Measurements from ENCODE around the gene FLT4.
"Not testable (repeated sequence)": the region's sequence is repeated elsewhere in the genome, so short reads cannot be mapped to it uniquely, and the experiment has no call there.

The FLT4 gene

DNA sequence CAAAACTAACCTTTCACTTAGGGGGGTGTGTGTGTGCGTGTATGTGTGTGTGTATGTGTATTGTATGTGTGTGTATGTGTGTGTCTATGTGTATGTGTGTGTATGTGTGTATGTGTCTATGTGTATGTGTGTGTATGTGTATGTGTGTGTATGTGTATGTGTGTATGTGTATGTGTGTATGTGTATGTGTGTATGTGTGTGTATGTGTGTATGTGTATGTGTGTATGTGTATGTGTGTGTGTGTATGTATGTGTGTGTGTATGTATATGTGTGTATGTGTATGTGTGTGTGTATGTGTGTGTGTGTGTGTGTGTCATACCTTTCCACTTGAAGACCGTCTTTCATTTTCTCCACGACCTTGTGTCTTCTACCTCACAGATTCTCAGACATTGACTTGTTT lies 20.8 kb upstream of the FLT4 start:
- DNase-seq (ENCODE audit: low spot score) = no peak

DNA sequence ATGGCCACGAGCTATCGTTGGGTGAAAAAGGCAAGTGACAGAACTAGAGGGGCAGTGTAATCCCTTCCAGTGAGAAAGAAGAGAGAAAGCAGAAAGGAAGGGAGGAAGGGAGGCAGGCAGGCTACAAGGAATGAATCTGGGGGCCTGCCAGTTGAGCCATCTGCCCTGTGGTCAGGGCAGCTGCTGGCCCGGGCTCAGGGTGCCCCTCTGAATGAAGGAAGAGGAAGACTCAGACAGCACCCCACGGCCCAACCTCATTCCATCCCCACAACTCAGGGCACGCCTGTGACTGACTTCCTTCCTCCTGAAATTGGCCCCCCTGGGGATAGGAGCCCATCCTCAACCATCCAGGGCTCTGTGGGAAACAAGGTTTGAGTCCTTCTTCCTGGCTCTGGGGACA lies 20.3 kb upstream of the FLT4 start:
- DNase-seq (ENCODE audit: low spot score) = no peak

DNA sequence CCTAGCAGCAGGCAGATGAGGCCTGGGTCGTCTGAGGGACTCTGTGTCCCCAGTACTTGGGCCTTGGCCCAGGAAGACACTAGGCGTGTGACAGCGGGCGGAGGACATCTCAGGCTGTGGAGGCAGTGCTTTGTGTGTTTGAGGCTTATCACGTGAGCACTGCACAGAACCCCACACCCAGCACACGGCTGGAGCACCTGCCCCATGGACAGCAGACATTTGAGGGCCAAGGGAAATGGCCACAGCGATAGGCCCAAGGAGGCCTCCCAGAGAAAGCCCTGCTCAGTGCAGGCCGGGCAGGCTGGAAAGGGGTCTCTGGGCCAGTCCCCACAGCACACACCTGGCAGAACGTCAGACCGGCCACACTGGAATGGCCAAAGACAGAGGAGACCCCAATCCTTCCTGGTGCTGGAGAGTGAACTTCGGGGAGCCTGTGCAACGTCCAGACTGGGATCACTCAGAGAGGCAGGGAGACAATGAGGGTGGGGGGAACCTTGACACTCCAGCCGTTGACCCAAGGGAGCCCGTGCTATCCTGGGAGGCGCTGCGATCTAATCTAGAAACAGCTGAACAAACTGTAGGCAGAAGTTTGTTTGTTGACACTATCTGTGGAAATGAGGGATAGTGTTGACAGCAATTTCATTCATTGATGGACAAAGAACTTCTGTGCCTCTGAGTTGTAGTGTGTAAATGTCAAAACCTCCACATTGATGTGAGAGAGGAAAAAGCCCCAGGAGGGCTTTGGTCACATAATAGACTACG lies 19.6 kb upstream of the FLT4 start:
- DNase-seq (ENCODE audit: low spot score) = no peak

DNA sequence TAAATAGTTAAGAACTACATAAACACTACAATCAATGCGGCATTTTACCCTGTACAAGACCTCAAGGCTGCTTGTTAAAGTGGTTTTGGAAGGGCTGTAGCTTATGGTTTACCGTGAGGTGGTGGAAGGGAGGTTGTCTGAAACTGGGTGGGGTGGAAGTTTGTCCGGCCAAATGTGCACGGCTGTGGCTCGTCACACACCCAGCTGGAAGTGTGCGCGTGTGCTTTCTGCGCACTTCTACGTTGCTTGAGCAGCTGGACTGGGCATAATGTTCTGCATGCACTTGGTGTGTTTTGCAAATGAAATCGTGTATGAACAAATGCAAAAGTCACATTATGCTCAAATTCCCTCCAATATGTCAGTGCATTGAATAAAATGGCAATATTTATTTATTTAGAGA lies 17.4 kb upstream of the FLT4 start:
- no peak for DNase-seq (ENCODE audit: low spot score)

DNA sequence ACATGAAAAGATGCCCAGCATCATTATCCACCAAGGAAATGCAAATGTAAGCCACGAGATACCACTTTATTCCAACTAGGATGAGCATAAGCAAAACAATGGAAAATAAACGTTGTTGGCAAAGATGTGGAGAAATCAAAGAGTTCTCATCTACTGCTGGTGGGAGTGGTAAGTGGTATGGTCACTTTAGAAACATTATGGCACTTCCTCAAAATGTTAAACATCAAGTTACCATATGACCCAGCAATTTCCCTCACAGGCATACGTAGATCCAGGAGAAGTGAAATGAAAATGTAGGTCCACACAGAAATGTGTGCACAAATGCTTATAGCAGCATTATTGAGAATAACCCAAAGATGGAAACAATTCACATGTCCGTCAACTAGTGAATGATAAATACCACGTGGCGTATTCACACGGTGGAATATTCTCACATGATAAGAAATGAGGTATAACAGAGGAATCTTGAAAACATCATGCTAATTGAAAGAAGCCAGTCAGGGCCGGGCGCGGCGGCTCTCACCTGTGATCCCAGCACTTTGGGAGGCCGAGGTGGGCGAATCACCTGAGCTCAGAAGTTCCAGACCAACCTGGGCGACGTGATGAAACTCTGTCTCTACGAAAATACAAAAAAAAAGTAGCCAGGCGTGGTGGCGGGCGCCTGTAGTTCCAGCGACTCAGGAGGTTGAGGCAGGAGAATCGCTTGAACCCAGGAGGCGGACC lies 16.4 kb upstream of the FLT4 start:
- DNase-seq (ENCODE audit: low spot score) = no peak

DNA sequence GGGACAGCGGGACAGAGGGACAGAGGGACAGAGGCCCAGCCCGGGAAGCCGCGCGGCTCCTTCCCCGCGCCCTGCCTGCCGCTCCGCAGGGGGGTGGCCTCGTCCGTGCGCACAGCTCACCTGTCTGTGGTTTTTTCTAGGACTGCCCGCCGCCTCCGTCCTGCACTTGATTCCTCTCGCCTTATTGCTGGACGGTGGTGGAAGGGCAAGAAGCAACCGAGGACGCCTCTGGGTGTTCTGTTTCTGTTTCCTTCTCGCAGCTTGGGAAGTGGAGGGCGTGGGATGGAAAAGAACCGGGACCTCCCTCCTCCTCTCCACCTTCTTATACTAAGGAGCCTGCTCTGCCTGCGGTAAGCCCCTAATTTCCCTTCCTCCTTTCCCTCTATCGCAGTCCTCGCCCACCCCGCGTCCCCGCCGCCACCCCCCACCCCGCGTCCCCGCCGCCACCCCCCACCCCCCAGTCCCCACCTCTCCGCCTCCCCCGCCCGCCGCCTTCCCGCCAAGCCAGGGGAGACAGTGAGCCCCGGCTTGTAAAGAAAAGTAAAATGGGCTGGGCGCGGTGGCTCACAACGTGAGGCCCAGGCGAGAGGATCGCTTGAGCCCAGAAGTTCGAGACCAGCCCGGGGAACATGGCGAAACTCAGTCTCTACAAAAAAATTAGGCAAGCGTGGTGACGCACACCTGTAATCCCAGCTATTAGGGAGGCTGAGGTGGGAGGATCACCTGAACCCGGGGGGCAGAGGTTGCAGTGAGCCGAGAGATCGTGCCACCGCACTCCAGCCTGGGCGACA lies 9.6 kb upstream of the FLT4 start:
- DNase-seq (ENCODE audit: low spot score) = no peak

DNA sequence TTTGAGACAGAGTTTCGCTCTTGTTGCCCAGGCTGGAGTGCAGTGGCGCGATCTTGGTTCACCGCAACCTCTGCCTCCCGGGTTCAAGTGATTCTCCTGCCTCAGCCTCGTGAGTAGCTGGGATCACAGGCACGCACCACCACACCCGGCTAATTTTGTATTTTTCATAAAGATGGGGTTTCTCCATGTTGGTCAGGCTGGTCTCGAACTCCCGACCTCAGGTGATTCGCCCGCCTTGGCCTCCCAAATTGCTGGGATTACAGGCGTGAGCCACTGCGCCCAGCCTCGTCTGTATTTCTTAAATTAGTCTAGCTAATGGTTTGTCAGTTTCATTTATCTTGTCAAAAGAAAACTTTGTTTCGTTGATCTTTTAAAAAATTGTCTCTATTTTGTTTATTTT lies 5.8 kb upstream of the FLT4 start:
- DNase-seq (ENCODE audit: low spot score) = not testable (repeated sequence)

DNA sequence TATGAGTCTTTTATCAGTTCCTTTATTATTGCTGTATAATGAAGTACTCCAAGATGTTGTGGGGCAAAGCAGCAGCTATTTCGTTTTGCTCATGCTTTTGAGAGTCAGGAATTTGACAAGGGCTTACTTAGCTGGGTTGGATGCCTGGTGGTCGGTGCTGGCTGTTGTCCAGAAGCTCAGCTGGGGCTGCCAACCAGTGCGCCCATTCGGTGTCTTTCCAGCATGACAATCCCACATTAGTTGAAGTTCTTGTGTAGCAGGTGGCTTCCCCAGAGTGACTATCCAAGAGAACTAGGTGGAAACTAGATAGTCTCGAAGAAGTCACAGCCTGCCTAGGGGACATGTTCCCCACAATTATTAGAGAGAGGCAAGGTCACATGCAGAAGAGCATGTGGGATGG lies 3.4 kb upstream of the FLT4 start:
- no peak for DNase-seq (ENCODE audit: low spot score)

DNA sequence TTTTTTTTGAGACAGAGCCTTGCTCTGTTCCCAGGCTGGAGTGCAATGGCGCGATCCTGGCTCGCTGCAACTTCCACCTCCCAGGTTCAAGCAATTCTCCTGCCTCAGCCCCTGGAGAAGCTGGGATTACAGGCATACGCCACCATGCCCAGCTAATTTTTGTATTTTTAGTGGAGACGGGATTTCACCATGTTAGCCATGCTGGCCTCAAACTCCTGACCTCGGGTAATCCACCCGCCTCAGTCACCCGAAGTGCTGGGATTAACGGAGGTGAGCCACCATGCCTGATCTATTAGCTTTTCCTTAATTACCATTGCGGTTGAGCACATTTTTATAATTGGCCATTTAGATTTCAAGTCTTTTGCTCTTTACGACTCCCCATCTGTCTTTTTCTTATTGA lies 2.9 kb upstream of the FLT4 start:
- no peak for DNase-seq (ENCODE audit: low spot score)

DNA sequence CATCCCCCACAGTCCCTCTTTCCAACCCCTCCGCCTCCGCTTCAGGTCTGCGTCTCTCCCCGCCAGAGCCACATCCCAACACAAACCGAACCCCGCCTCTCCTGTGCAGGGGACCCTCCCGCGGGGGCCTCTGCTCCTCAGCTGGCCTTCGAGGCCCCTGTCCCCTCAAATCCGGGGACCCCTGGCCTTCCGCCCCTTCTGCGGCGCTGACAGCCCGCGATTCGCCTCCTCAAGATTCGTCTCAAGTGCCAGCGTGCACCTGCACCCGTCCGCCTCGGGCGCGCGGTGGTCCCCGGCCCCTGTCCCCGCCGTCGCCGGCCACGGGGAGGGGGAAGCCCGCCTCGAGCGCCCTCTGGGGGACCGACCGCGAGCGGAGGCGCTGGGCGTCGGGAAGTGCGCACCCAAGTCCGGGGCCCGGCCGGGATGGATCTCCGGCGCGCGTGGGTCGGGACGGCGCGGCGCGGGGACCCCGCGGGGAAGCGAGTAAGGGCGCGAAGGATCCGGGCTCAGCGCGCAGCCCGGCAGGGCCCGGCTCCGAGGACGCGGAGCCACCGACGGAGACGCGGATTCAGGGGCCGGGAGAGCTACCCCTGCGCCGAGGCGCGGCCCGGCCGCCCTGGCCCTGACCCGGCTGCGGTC lies 623 bp downstream of the FLT4 start:
- peak; percentile 9 for DNase-seq (ENCODE audit: low spot score)

DNA sequence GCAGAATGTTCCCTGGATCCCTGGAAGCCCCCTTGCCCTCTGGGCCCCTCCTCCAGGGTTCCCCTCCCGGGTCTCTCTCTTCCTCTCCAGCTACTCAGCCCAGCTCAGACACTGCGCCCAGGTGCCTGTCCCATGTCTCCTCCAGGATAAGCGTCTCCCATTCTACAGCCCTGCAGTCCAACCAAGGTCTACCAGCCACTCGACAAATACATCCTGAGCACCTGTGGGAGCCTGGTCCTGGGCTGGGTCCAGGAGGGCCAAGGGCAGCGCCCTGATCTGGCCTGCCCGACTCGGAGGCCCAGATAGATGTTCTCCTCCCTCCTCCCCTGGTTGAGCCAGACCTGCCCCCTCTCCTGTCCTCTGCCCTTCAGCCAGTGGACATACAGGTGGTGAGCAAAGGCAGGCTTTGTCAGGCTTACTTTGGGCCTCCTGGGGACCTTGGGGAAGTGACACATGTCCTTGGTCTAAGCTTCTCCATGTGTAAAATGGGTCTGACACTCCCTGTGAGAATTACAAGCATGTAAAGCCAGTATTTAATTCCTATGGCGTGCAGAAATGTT lies 1.4 kb downstream of the FLT4 start:
- no peak for DNase-seq (ENCODE audit: low spot score)

DNA sequence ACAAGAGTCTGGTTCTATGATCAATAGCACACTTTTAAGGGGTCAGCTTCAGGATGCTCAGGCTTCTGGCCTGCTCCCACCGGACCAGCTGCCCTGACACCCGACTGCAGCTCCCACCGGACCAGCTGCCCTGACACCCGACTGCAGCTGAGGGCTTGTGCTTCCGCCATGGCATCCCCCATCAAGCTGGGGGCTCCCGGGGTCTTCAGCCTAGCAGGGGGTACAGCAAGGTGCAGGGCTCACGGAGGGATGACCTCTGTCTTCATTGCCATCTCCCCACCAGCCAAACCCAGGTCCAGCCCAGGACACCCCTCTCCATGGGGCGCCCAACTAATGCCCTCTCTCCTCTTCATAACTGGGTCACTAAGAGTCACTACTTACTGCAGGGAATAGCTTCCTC lies 1.9 kb downstream of the FLT4 start:
- no peak for DNase-seq (ENCODE audit: low spot score)

DNA sequence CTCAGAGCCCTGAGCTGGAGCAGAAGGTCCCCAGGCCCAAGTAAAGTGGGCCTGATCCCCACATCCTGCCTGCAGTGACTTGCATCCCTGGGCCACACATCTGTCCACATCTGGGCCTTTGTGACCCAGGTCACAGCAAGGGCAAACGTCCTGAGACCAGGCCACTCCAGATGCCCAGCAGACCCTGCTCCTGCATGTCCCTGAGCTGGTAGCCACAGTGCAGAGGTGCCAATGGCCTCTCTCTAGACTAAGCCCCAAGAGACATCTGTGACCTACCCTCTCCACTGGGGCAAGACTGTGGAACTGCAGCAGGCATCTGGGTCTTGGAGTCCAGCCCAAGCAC lies 2.5 kb downstream of the FLT4 start:
- DNase-seq (ENCODE audit: low spot score) = no peak

DNA sequence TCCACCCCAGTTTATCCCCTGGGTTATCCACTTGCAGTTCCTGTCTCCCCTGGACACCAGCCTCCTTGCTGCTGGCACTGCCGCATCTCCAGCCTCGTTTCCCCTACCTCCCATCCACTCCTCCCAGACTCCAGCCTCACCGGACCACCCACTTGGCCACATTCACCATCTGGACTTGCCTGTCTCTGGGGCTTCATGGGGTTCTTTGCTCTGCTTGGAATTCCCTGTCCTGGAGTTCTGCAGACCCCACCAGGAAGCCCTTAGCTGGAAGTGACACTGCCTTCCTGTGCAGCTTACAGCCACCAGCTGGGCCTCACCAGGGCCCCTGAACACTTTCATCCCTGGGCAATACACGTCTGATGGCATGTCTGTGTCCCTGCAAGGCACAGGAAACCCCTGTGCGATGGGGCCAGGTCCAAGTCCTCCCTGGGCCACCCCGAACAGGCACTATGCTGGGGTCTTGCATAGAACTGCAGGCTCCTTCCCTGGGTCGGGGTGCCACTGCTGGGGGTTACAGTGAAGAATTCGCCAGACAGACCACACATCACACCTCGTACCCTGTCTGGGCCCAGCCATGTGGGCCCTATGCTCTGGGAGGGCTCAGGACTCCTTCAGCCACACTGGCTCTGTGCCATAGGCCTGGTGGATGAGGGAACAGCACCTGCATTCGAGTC lies 3.0 kb downstream of the FLT4 start:
- no peak for DNase-seq (ENCODE audit: low spot score)

DNA sequence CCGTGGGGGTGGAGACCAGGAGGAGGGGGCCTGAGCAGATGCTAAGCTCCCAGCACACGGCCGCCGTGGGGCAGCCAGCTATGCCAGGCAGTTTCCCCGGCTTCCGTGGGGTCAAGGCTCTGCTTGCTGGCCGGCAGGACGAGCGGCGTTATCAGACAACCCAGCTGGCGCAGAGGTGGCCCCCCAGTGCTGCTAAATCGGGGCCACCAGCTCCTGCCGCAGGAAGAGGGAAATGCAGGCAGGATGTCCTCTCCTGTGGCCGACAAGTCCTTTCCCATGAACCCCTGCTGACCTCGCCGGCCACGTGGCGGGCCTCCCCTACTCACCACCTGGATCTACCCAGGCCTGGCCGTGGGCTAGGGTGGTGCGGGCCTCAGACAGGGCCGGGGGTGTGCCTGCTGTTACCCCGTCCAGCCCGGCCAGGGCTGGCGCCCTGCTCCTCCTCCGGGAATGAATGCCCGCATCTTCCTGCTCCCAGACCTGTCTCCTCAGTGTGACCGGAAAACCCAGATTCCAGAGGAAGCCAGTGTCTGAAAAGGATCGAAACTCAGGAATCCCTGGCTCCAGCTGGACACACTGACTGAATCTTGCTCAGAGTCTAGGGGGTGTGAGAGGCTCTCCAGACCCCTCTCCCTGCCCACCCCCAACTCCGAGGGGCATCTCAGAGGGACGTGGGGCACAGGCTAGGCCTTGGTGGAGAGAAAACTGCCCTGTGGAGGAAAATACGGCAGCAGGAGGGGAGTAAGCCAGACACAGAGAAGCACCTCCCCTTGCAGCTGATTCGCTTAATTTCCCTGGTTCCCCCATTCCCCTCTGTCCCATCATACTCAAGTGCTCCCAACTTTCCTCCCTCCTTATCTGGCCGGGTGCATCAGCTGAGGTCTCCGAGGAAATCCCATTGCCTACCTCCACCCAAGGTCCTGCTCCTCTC lies 3.9 kb downstream of the FLT4 start:
- DNase-seq (ENCODE audit: low spot score) = no peak

DNA sequence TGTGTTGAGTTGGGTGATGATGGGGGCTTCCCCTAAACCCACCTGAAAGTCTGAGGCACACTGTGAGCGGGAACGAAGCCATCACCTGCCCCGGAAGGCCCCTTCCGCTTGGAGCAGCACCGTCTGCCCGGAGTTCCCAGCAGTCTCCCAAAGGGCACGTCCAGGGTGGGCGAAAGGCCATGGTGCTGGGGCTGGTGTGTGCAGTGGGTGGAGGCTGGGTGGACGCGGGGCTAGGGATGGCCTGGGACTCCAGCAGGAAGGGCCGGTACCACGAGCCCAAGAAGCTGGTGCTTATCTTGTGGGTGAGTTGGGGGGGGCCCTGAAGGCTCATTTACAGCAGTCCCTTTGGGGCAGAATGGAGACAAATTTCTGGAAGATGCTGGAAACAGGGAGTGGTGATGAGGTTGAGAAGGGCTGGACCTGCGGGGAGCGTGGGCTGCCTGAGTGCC lies 4.6 kb downstream of the FLT4 start:
- no peak for DNase-seq (ENCODE audit: low spot score)

DNA sequence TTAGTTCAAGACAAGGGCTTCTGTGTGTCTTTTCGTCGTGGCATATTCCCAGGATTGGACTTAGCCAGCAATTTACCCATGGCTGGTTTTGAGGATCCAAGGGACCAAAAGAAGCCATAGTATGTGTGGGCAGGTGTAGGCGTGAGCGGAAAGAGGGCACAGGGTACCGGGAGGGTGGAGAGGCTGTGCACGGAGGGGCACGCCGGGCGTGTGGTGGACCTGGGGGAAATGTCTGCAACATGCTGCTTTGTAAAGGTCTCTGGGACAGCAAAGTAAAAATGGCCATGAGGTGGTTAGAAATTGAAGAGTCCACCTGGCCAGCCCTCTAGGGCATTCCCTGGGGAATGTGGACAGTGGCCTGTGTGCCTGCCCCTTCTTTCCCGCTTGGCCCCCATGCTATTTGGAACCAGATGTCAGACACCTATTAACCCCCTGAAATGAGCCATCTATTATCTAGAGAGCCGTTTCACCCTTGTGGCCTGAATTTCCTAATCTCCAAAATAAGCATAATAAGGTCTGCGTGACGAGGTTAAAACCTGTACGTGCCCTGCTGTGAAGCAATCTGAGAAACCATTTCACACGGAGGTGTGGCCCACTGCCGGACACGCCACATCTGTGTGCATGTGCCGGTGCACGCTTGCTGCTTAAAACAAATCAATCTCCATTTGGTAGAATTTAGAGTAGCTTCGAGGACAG lies 5.1 kb downstream of the FLT4 start:
- DNase-seq (ENCODE audit: low spot score) = no peak

DNA sequence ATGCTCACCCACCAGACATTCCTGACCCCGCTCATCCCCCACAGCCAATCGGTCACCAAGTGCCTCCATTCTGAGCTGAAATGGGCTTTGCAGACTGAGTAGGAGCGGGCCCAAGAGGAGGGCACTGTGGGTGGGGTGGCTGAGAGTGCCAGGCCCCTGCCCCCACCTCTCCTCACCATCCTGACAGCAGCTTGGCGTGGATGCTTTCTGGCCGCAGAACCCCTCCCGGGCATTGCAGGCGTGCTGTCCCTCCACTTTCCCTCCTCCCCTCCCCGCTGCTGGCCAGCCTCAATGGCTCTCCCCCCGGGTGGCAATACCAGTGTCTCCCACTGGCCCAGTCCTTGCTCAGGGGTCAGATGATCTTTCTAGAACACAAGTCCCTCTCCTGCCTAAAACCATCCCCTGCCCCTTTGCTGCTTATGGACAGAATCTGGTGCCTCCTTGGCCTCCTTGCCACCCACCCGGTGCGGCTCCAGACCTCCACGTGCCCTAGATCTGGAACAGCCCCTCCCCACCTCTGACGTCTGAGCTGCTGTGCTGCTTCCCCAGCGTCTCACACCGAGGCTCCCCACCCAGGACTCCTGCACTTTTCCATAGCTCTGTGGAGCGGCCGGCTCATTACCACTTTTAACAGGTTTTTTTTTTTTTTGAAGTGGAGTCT lies 6.1 kb downstream of the FLT4 start:
- DNase-seq (ENCODE audit: low spot score) = no peak

DNA sequence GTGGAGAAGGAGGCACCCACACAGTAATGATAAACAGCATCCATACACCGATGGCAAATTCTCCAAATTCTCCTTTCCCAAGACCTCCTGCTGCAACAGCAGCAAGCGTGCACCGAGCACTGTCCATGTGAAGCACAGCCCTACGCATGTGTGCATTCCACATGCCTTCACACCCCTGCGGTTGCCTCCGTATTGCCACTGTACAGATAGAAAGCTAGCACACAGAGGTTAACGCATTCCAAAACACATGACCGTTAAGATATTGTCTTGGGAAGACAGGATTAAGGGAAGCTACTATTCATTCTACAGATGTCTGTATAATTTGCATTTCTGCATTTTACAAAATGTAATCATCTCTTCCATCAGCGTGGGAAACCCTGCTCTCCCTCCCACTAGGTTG lies 6.6 kb downstream of the FLT4 start:
- no peak for DNase-seq (ENCODE audit: low spot score)
